Esophagus muscularis mucosa (tissue), 4 donors: Measurements from ENCODE around the gene RNF167. TPM values are rescaled to one million over a fixed set of nuclear protein-coding genes. Genes with fewer than 3 reads are reported as not detected.
"Not testable (repeated sequence)": the region's sequence is repeated elsewhere in the genome, so short reads cannot be mapped to it uniquely, and the experiment has no call there.

ENCODE experiments used
- DNase-seq: peaks from one replicate; pipeline ENCODE4 v3.0.0-alpha.2; 2017; ENCODE audit errors: extremely low spot score
- H3K27ac ChIP-seq, 4 donors: fragments of 200-600 bp; sonication (generic); replicated peaks in 1 of 4; 1 replicate in 3 of 4; 2 replicates in 1 of 4; pipeline ENCODE4 v1.5.1; 2016 to 2019; ENCODE audit warnings: mild to moderate bottlenecking in 1 of 4
- H3K27me3 ChIP-seq, 4 donors: fragments of 200-600 bp; sonication (generic); one replicate each; pipeline versions ENCODE4 v1.5.1 to v1.6.0; 2016 to 2019
- H3K36me3 ChIP-seq, 4 donors: fragments of 200-600 bp; sonication (generic); one replicate each; pipeline ENCODE4 v1.5.1; 2016 to 2019
- H3K4me1 ChIP-seq, 4 donors: fragments of 200-600 bp; sonication (generic); one replicate each; pipeline ENCODE4 v1.5.1; 2016 to 2019
- H3K4me3 ChIP-seq, 4 donors: fragments of 200-600 bp; sonication (generic); 1 replicate in 2 of 4; 2 replicates in 2 of 4; pipeline ENCODE4 v1.5.1; 2016 to 2019; ENCODE audit warnings: mild to moderate bottlenecking in 4 of 4, moderate library complexity in 1 of 4
- H3K9me3 ChIP-seq, 4 donors: fragments of 200-600 bp; sonication (generic); 1 replicate in 3 of 4; 2 replicates in 1 of 4; pipeline ENCODE4 v1.5.1; 2016 to 2019
- CTCF ChIP-seq, 3 experiments: fragments of 200-600 bp in 2 of 3; fragments of 450-650 bp in 1 of 3; sonication (generic) in 2 of 3; IDR thresholded peaks; one replicate each; pipeline ENCODE4 v1.5.1; 2017 to 2019; ENCODE audit warnings: antibody characterized with exemption in 3 of 3, mild to moderate bottlenecking in 2 of 3, moderate library complexity in 1 of 3
- EP300 ChIP-seq: sonication (generic); formaldehyde crosslinking; IDR thresholded peaks from one replicate; pipeline ENCODE4 v1.6.1; 2017; ENCODE audit warnings: antibody characterized with exemption
- POLR2A ChIP-seq: fragments of 450-650 bp; IDR thresholded peaks from one replicate; pipeline ENCODE4 v1.6.1; 2017; ENCODE audit warnings: antibody characterized with exemption, moderate library complexity, mild to moderate bottlenecking, low read depth
- POLR2AphosphoS5 ChIP-seq, 2 donors: sonication (generic); formaldehyde crosslinking; IDR thresholded peaks; one replicate each; pipeline ENCODE4 v1.6.1; 2017; ENCODE audit warnings: antibody characterized with exemption in 2 of 2
- WGBS: methylation state at CpG from one replicate; pipeline ENCODE4 v1.1.5; 2018; 5-methylcytosine and 5-hydroxymethylcytosine counted together
- intact Hi-C: fragments of 100-400 bp; cut with DNase I; formaldehyde crosslinking; loops from one replicate; pipeline ENCODE4 v1.15.1; 2023
- total RNA-seq, 4 donors: library from RNA; depleted of rRNA; stranded (reverse); fragments of >200 nt; gene quantifications; one replicate each; pipeline versions ENCODE4 v1.1.0 to v1.2.1, GENCODE V29; 2016

RNF167 gene
- total RNA-seq, 4 donors from 2014 or later, result 59.8 to 96.3 (median 69.5) TPM

GRCh38 chr17:4919511-4920047 is 20.5 kb upstream of the RNF167 start:
- Histone ChIP-seq H3K27me3 (no peaks in the 10 kb centered on the region), H3K4me1 (no peaks in the 10 kb centered on the region), H3K27ac (no peak overlapping the region), H3K9me3 (no peaks in the 10 kb centered on the region), H3K36me3 (no peaks in the 10 kb centered on the region), H3K4me3 (no peak overlapping the region)
- DNase-seq, result no peak
- 67% methylated on average over 8 of the region's 8 CpGs for WGBS
- intact Hi-C loops, result no loop called here
- TF ChIP-seq CTCF (IDR thresholded peaks at IDR 0.05), result no peak
- TF ChIP-seq EP300, result no peak
- TF ChIP-seq POLR2AphosphoS5 (IDR thresholded peaks at IDR 0.05), result no peak
- TF ChIP-seq POLR2A, result no peak

DNA sequence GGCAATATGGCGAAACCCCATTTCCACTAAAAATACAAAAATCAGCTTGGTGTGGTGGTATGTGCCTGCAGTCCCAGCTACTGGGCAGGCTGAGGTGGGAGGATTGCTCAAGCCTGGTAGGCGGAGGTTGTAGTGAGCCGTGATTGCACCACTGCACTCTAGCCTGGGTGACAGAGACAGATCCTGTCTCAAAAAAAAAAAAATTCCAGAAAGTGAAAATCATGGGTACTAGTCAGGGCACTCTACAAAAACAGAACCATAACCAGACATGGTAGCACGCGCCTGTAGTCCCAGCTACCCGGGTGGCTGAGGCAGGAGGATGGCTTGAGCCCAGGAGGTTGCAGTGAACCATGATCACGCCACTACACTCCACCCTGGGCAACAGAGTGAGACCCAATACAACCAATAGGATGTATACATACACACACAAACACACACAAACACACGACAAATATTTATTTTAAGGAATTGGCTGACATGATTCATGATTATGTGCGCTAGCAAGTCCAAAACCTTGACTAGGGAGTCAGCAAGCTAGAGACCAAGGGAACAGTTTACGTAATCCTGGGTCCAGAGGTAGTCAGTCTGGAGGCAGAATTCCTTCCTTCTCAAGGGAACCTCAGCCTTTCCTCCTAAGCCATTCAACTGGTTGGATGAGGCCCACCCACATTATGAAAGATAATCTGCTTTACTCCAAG is 19.6 kb upstream of the RNF167 start:
- Histone ChIP-seq H3K27ac (no peak overlapping the region), H3K9me3 (no peaks in the 10 kb centered on the region), H3K36me3 (no peaks in the 10 kb centered on the region), H3K27me3 (no peaks in the 10 kb centered on the region), H3K4me3 (no peak overlapping the region), H3K4me1 (no peaks in the 10 kb centered on the region)
- 83% methylated on average over 10 of the region's 10 CpGs for WGBS
- intact Hi-C loops, result no loop called here
- TF ChIP-seq POLR2AphosphoS5 (IDR thresholded peaks at IDR 0.05), result no peak
- no peak for TF ChIP-seq POLR2A
- no peak for TF ChIP-seq CTCF (IDR thresholded peaks at IDR 0.05)
- TF ChIP-seq EP300, result no peak
- no peak for DNase-seq

DNA sequence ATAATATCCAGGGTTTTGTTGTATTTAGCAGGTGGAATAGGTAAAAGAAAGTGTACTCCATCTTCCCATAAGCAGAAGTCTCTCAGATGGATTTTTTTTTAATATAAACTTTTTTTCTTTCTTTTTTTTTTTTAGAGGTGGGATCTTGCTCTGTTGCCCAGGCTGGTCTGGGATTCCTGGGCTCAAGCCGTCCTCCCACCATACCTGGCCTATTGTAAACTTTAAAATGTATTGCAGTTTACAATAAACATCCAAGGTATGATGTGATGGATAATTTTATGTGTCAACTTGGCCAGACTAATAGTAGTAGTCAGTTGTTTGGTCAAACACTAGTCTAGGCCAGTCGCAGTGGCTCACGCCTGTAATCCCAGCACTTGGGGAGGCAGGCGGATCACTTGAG is 18.7 kb upstream of the RNF167 start:
- 90% methylated on average over 4 of the region's 4 CpGs for WGBS
- Histone ChIP-seq H3K4me1 (no peaks in the 10 kb centered on the region), H3K27me3 (no peaks in the 10 kb centered on the region), H3K36me3 (no peaks in the 10 kb centered on the region), H3K9me3 (no peaks in the 10 kb centered on the region), H3K27ac (no peak overlapping the region), H3K4me3 (no peak overlapping the region)
- intact Hi-C loops, result no loop called here
- TF ChIP-seq CTCF (IDR thresholded peaks at IDR 0.05), result no peak
- no peak for DNase-seq

DNA sequence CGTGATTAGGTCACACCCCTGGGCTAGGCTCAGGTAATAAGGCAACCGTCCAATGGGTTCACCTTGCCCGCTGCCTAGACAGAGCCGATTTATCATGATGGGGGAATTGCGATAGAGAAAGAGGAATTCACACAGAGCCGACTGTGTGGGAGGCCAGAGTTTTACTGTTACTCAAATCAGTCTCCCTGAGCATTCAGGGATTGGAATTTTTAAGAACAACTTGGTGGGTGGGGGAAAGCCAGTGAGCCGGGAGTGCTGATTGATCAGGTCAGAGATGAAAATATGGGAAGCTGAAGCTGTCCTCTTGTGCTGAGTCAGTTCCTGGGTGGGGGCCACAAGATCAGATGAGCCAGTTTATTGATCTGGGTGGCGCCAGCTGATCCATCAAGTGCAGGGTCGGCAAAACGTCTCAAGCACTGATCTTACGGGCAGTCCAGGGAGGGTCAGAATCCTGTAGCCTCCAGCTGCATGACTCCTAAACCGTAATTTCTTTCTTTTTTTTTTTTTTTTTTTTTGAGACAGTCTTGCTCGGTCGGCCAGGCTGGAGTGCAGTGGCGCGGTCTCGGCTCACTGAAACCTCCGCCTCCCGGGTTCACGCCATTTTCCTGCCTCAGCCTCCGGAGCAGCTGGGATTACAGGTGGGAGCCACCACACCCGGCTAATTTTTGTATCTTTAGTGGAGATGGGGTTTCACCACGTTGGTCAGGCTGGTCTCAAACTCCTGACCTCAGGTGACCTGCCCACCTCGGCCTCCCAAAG is 13.3 kb upstream of the RNF167 start:
- H3K36me3 ChIP-seq, H3K9me3 ChIP-seq, H3K27ac ChIP-seq, intact Hi-C loops, H3K27me3 ChIP-seq, H3K4me1 ChIP-seq, DNase-seq, H3K4me3 ChIP-seq: not testable (repeated sequence)
- WGBS, result 90% methylated on average over 21 of the region's 24 CpGs

- H3K27ac ChIP-seq, result no peak overlapping the region
- TF ChIP-seq POLR2AphosphoS5 (IDR thresholded peaks at IDR 0.05) (no peak), POLR2A (no peak), CTCF (IDR thresholded peaks at IDR 0.05) (no peak), EP300 (no peak)
- peaks cover 3 to 6% (median 4%) of the 10 kb centered on the region in 4 donors for H3K4me1 ChIP-seq
- WGBS, result 97% methylated on average over 18 of the region's 18 CpGs
- intact Hi-C loops, result no loop called here
- no peaks in the 10 kb centered on the region for H3K27me3 ChIP-seq
- H3K36me3 ChIP-seq, result no peaks in the 10 kb centered on the region
- DNase-seq, result no peak
- no peak overlapping the region for H3K4me3 ChIP-seq
- no peaks in the 10 kb centered on the region for H3K9me3 ChIP-seq
These were observed 11.2 kb upstream of the RNF167 start for GRCh38 chr17:4928881-4929280.
